Mesendoderm (in vitro differentiated cells): ENCODE data around the gene CRYGB. TPM values are rescaled to one million over a fixed set of nuclear protein-coding genes. Genes with fewer than 3 reads are reported as not detected.

Source experiments
- DNase-seq: peaks from one replicate; pipeline ENCODE4 v3.0.0; 2013
- H2AK5ac ChIP-seq: 2 replicates; pipeline ENCODE4 v1.6.1; 2013; ENCODE audit warnings: low read length, inconsistent platforms
- H2BK120ac ChIP-seq: 2 replicates; pipeline ENCODE4 v1.6.1; 2013; ENCODE audit warnings: low read depth, mild to moderate bottlenecking, low read length, moderate library complexity, mixed read lengths
- H2BK15ac ChIP-seq: replicated peaks from 2 replicates; pipeline ENCODE4 v1.6.1; 2013; ENCODE audit warnings: low read depth, mild to moderate bottlenecking, moderate library complexity
- H2BK5ac ChIP-seq: 2 replicates; pipeline ENCODE4 v1.6.1; 2013; ENCODE audit warnings: low read length, inconsistent platforms
- H3K18ac ChIP-seq: 2 replicates; pipeline ENCODE4 v1.6.1; 2013; ENCODE audit warnings: mild to moderate bottlenecking, low read length, mixed read lengths
- H3K23ac ChIP-seq: one replicate; pipeline ENCODE4 v1.6.1; 2013; ENCODE audit warnings: low read length
- H3K27ac ChIP-seq: 2 replicates; pipeline ENCODE4 v1.5.1; 2013; ENCODE audit warnings: low read depth, mild to moderate bottlenecking, inconsistent platforms, low read length, moderate library complexity
- H3K27me3 ChIP-seq: 2 replicates; pipeline ENCODE4 v1.6.1; 2013; ENCODE audit warnings: low read length, control low read depth, mild to moderate bottlenecking, inconsistent platforms; ENCODE audit not compliant: insufficient read depth, poor library complexity
- H3K36me3 ChIP-seq: 2 replicates; pipeline ENCODE4 v1.6.1; 2013; ENCODE audit warnings: low read length, inconsistent platforms; ENCODE audit not compliant: control insufficient read depth, insufficient read depth
- H3K4ac ChIP-seq: one replicate; pipeline ENCODE4 v1.6.1; 2013; ENCODE audit warnings: low read depth, mild to moderate bottlenecking, low read length, moderate library complexity
- H3K4me1 ChIP-seq: 2 replicates; pipeline ENCODE4 v1.6.1; 2013; ENCODE audit warnings: low read depth, low read length, inconsistent platforms; ENCODE audit not compliant: control insufficient read depth
- H3K4me2 ChIP-seq: 2 replicates; pipeline ENCODE4 v1.6.1; 2013; ENCODE audit warnings: low read length
- H3K4me3 ChIP-seq: 2 replicates; pipeline ENCODE4 v1.5.1; 2013; ENCODE audit warnings: mild to moderate bottlenecking, low read length
- H3K56ac ChIP-seq: one replicate; pipeline ENCODE4 v1.6.1; 2013; ENCODE audit warnings: low read length
- H3K79me1 ChIP-seq: 2 replicates; pipeline ENCODE4 v1.6.1; 2013; ENCODE audit warnings: low read length, inconsistent platforms
- H3K79me2 ChIP-seq: 2 replicates; pipeline ENCODE4 v1.6.1; 2013; ENCODE audit warnings: mild to moderate bottlenecking, low read length; ENCODE audit not compliant: control insufficient read depth, insufficient read depth
- H3K9ac ChIP-seq: 2 replicates; pipeline ENCODE4 v1.6.1; 2013; ENCODE audit warnings: low read length, inconsistent platforms
- H4K5ac ChIP-seq: one replicate; pipeline ENCODE4 v1.6.1; 2013; ENCODE audit warnings: low read length
- H4K8ac ChIP-seq: one replicate; pipeline ENCODE4 v1.6.1; 2013; ENCODE audit warnings: low read depth, mild to moderate bottlenecking, control low read depth, low read length, moderate library complexity
- WGBS: extraction: QIAGEN DNeasy Blood & Tissue Kit; methylation state at CpG from one replicate; pipeline ENCODE4 v1.1.7; 2013; ENCODE audit warnings: low lambda C conversion rate, missing lambda C conversion rate; ENCODE audit not compliant: insufficient coverage; ENCODE audit errors: extremely low coverage; 5-methylcytosine and 5-hydroxymethylcytosine counted together
- polyA plus RNA-seq, 2 experiments: library from polyadenylated mRNA; stranded (reverse); fragments of 200-250 nt; gene quantifications; one replicate each; pipeline ENCODE4 v1.2.3, GENCODE V29; 2013

CRYGB gene, protein sequence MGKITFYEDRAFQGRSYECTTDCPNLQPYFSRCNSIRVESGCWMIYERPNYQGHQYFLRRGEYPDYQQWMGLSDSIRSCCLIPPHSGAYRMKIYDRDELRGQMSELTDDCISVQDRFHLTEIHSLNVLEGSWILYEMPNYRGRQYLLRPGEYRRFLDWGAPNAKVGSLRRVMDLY
- polyA plus RNA-seq (2013, experiment 1 of 2) = 1.1 TPM
- 0.90 TPM for polyA plus RNA-seq (2013, experiment 2 of 2)

DNA sequence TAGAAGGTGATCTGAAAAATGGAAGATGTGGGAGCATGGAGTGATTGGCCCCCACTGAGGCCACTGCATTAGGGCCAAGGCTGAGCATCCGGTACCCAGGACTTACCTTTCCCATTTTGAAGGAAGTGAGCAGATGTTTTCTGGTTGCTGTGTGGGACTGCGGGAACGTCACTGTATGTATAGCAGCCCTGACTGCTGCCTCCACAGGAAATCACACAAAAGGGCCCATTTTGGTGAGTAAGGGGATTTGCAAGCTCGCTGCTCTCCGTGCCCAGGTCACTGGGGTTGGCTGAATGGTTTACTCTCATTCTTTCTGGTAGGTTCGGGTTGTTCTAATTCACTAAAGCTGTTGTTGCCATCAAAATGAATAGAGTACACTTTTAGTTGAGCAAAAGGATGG lies at the start of gene CRYGB:
CRYGB (minus strand) TSS at position 153 of the 400 bp plus-strand sequence; CDS start at position 115, 38 bp downstream.
- H3K4me1 ChIP-seq = peaks cover 6% of the 10 kb centered on the region
- no peak within 1 kb of the TSS for H3K4me3 ChIP-seq
- peak within 1 kb of the TSS; percentile 68 for H2AK5ac ChIP-seq
- H2BK120ac ChIP-seq = no peak within 1 kb of the TSS
- H4K5ac ChIP-seq = peak within 1 kb of the TSS; percentile 44
- peak within 1 kb of the TSS; percentile 27 for H3K56ac ChIP-seq
- H3K4ac ChIP-seq = no peak within 1 kb of the TSS
- no peaks in the 10 kb centered on the region for H3K27me3 ChIP-seq
- no peak within 1 kb of the TSS for H3K23ac ChIP-seq
- no peak within 1 kb of the TSS for H3K4me2 ChIP-seq
- H3K18ac ChIP-seq = no peak within 1 kb of the TSS
- no peak within 1 kb of the TSS for H3K9ac ChIP-seq
- peak; percentile 52 for DNase-seq
- H3K27ac ChIP-seq = no peak within 1 kb of the TSS
- no CpG with 5 or more reads among the region's 6 CpGs for WGBS
- H4K8ac ChIP-seq = no peak within 1 kb of the TSS
- no peak within 1 kb of the TSS for H2BK15ac ChIP-seq
- H3K79me2 ChIP-seq = no peaks in the 10 kb centered on the region
- H2BK5ac ChIP-seq = peak within 1 kb of the TSS; percentile 35
- H3K36me3 ChIP-seq = no peaks in the 10 kb centered on the region
- H3K79me1 ChIP-seq = no peaks in the 10 kb centered on the region

GRCh38 chr2:208195531-208195930 lies 49.6 kb upstream of the CRYGB start:
- no peak for DNase-seq
- WGBS = no CpG with 5 or more reads among the region's 3 CpGs
- no peaks in the 10 kb centered on the region for H3K36me3 ChIP-seq
- H4K8ac ChIP-seq = no peak overlapping the region
- H3K56ac ChIP-seq = no peak overlapping the region
- no peaks in the 10 kb centered on the region for H3K4me1 ChIP-seq
- H3K4ac ChIP-seq = no peak overlapping the region
- no peaks in the 10 kb centered on the region for H3K79me2 ChIP-seq
- no peak overlapping the region for H2BK120ac ChIP-seq
- no peak overlapping the region for H3K4me2 ChIP-seq
- H3K27me3 ChIP-seq = no peaks in the 10 kb centered on the region
- H2AK5ac ChIP-seq = no peak overlapping the region
- H2BK15ac ChIP-seq = no peak overlapping the region
- no peak overlapping the region for H3K9ac ChIP-seq
- no peak overlapping the region for H4K5ac ChIP-seq
- H3K4me3 ChIP-seq = no peak overlapping the region
- peak overlapping the region; percentile 92 for H3K23ac ChIP-seq
- no peaks in the 10 kb centered on the region for H3K79me1 ChIP-seq
- no peak overlapping the region for H2BK5ac ChIP-seq
- no peak overlapping the region for H3K18ac ChIP-seq
- no peak overlapping the region for H3K27ac ChIP-seq

GRCh38 chr2:208192611-208193236 lies 46.8 kb upstream of the CRYGB start:
- Histone ChIP-seq H3K36me3 (no peaks in the 10 kb centered on the region), H3K79me2 (no peaks in the 10 kb centered on the region), H3K56ac (no peak overlapping the region), H3K4ac (no peak overlapping the region), H2BK120ac (no peak overlapping the region), H2AK5ac (no peak overlapping the region), H3K4me2 (no peak overlapping the region), H3K18ac (no peak overlapping the region), H3K23ac (no peak overlapping the region), H3K4me3 (no peak overlapping the region), H3K27me3 (no peaks in the 10 kb centered on the region), H2BK5ac (no peak overlapping the region), H3K79me1 (no peaks in the 10 kb centered on the region), H2BK15ac (no peak overlapping the region), H3K4me1 (no peaks in the 10 kb centered on the region), H4K5ac (no peak overlapping the region), H3K9ac (no peak overlapping the region), H3K27ac (no peak overlapping the region), H4K8ac (no peak overlapping the region)
- WGBS = no CpG with 5 or more reads among the region's 8 CpGs
- DNase-seq = no peak

DNA sequence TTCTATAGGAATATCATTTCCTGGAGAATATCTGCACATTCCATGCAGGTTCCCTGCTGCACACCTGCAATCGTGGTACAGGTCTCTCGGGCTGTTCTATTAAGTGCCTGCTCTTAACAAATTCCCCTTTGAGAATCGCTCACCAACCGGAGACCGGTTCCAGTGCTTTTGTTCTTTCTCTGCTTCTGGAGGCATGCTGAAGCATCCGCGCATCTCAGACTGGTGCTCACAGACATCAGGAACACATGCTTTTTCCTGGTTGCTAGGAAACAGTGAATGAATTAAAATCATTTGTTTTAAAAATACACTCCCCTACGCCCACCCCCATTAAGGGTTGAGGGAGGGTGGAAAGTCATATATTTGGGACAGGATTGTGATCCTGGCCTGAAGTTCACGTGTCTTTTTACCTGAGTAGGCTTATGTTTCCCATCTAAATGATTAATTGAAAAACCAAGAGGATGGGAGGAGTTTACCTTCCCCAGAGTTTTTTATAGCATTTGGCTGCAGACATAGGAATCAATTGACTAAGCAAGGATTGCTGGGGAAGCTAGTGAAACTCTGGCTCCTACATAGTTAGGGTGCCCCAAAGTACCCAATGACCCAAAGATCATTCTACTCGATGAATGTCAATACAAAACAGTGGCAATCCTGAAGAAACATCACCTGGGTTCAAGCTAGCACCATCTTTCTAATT lies 44.0 kb upstream of the CRYGB start, which contains the start of gene C2orf80:
C2orf80 (minus strand) TSS at position 221 of the 694 bp plus-strand sequence. CDS start 3,044 bp downstream, outside the sequence.
- Histone ChIP-seq H3K9ac (no peak within 1 kb of the TSS), H3K27me3 (no peaks in the 10 kb centered on the region), H4K5ac (no peak within 1 kb of the TSS), H3K18ac (no peak within 1 kb of the TSS), H2BK15ac (no peak within 1 kb of the TSS), H3K27ac (no peak within 1 kb of the TSS), H2BK5ac (no peak within 1 kb of the TSS), H3K56ac (no peak within 1 kb of the TSS), H3K79me1 (no peaks in the 10 kb centered on the region), H3K4me1 (no peaks in the 10 kb centered on the region), H3K4me3 (no peak within 1 kb of the TSS), H4K8ac (no peak within 1 kb of the TSS), H3K79me2 (no peaks in the 10 kb centered on the region), H2BK120ac (no peak within 1 kb of the TSS), H2AK5ac (no peak within 1 kb of the TSS), H3K4me2 (no peak within 1 kb of the TSS), H3K4ac (peak within 1 kb of the TSS; percentile 36), H3K36me3 (no peaks in the 10 kb centered on the region), H3K23ac (no peak within 1 kb of the TSS)
- no peak for DNase-seq
- WGBS = no CpG with 5 or more reads among the region's 10 CpGs

DNA sequence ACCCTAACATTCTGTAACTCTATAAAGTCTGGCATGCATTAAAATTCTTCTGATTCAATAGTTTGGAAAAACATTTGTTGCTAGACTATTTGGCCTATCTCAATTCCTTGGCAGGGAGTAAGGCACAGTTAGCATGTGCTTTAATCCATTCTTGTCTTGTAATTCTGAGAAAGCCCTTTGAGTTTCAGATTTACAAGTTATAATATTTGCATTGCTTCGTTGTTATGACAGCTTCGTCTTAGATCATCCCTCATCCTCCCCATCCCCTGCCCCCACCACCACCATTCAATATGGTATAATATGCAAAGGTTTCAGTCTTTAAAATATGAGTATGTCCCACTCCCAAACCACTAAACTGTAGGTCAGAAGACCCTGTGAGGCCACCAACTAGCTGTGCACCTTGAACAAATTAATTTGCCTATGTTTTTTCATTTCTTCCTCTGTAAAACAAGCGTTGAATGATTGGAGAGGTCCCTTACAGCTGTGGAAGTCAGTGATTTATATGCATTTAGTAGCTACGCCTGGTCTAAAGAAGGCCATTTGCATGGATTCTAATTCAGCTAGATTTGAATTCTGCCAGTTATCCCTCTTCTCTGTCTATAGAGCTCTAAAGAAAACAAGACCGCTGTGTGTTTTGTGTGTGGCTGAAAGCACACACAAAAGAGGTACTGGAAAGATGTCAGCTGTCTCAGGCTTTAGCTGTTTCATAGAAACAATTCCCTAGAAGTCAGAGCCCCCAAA lies 43.3 kb upstream of the CRYGB start:
- Histone ChIP-seq H2BK5ac (no peak overlapping the region), H3K56ac (no peak overlapping the region), H3K36me3 (no peaks in the 10 kb centered on the region), H2AK5ac (no peak overlapping the region), H2BK120ac (no peak overlapping the region), H3K4me3 (no peak overlapping the region), H3K4ac (peak overlapping the region; percentile 36), H3K4me2 (no peak overlapping the region), H3K27ac (no peak overlapping the region), H4K8ac (no peak overlapping the region), H3K23ac (no peak overlapping the region), H3K9ac (no peak overlapping the region), H3K18ac (no peak overlapping the region), H3K79me2 (no peaks in the 10 kb centered on the region), H3K79me1 (no peaks in the 10 kb centered on the region), H2BK15ac (no peak overlapping the region), H3K4me1 (no peaks in the 10 kb centered on the region), H4K5ac (no peak overlapping the region), H3K27me3 (no peaks in the 10 kb centered on the region)
- DNase-seq = no peak
- no CpG with 5 or more reads among the region's 5 CpGs for WGBS
